ENCODE data around the gene SYCE1L.

Gene SYCE1L

GRCh38 chr16:77221482-77221881 lies 22.3 kb downstream of the SYCE1L start:
- Histone ChIP-seq H2AFZ (ENCODE audit: low read length) (no peak overlapping the region), H3K9me3 (ENCODE audit: insufficient read depth, low read depth, low read length) (no peaks in the 10 kb centered on the region), H3K36me3 (ENCODE audit: insufficient read depth, low read length) (no peaks in the 10 kb centered on the region), H3F3A (ENCODE audit: low read depth) (no peaks in the 10 kb centered on the region), H3K9ac (ENCODE audit: low read depth, low read length, poor library complexity, severe bottlenecking) (no peak overlapping the region), H3K4me3 (ENCODE audit: low read length, poor library complexity, severe bottlenecking) (no peak overlapping the region), H3K4me2 (ENCODE audit: low read depth, low read length, poor library complexity, severe bottlenecking) (no peak overlapping the region), H3K27me3 (ENCODE audit: insufficient read depth, low read length, poor library complexity, severe bottlenecking) (no peaks in the 10 kb centered on the region), H3K79me2 (ENCODE audit: insufficient read depth, low read length) (no peaks in the 10 kb centered on the region), H3K4me1 (ENCODE audit: insufficient read depth, low read length, poor library complexity, severe bottlenecking) (peaks cover 4% of the 10 kb centered on the region), H4K20me1 (ENCODE audit: insufficient read depth, low read length, poor library complexity, severe bottlenecking) (no peaks in the 10 kb centered on the region), H3K9me2 (replicated peaks; ENCODE audit: low read depth, low read length) (no peaks in the 10 kb centered on the region)
- TF ChIP-seq EZH2phosphoT487 (IDR thresholded peaks at IDR 0.05; ENCODE audit: borderline replicate concordance) = no peak
- TF ChIP-seq, protein P1, sequence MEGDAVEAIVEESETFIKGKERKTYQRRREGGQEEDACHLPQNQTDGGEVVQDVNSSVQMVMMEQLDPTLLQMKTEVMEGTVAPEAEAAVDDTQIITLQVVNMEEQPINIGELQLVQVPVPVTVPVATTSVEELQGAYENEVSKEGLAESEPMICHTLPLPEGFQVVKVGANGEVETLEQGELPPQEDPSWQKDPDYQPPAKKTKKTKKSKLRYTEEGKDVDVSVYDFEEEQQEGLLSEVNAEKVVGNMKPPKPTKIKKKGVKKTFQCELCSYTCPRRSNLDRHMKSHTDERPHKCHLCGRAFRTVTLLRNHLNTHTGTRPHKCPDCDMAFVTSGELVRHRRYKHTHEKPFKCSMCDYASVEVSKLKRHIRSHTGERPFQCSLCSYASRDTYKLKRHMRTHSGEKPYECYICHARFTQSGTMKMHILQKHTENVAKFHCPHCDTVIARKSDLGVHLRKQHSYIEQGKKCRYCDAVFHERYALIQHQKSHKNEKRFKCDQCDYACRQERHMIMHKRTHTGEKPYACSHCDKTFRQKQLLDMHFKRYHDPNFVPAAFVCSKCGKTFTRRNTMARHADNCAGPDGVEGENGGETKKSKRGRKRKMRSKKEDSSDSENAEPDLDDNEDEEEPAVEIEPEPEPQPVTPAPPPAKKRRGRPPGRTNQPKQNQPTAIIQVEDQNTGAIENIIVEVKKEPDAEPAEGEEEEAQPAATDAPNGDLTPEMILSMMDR (conservative IDR thresholded peaks at IDR 0.05; ENCODE audit: low read length) = no peak

DNA sequence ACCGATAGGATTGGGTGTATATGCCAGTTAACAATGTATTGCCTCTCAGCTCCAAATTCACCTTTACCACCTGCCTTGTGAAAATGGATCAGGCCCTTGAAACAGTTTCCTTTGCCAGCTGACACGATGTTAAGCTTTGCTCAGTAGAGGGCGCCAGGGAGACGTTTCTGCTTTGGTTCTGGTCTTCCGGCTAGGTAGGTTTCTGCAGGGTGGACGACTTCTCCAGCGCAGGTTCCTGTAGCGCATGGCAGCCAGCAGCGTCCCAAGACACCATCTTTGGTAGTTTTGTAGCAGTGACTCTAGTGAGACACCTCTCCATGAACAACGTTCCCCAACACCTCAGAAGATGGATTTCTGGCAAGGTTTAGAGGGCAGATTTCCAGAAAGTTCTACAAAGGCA lies 24.0 kb downstream of the SYCE1L start:
- Histone ChIP-seq H2AFZ (ENCODE audit: low read length) (no peak overlapping the region), H3K9me2 (replicated peaks; ENCODE audit: low read depth, low read length) (no peaks in the 10 kb centered on the region), H3F3A (ENCODE audit: low read depth) (no peaks in the 10 kb centered on the region), H3K79me2 (ENCODE audit: insufficient read depth, low read length) (no peaks in the 10 kb centered on the region), H3K36me3 (ENCODE audit: insufficient read depth, low read length) (no peaks in the 10 kb centered on the region), H3K4me1 (ENCODE audit: insufficient read depth, low read length, poor library complexity, severe bottlenecking) (peaks cover 4% of the 10 kb centered on the region), H3K27me3 (ENCODE audit: insufficient read depth, low read length, poor library complexity, severe bottlenecking) (no peaks in the 10 kb centered on the region), H3K4me2 (ENCODE audit: low read depth, low read length, poor library complexity, severe bottlenecking) (no peak overlapping the region), H3K4me3 (ENCODE audit: low read length, poor library complexity, severe bottlenecking) (no peak overlapping the region), H3K9ac (ENCODE audit: low read depth, low read length, poor library complexity, severe bottlenecking) (no peak overlapping the region), H4K20me1 (ENCODE audit: insufficient read depth, low read length, poor library complexity, severe bottlenecking) (no peaks in the 10 kb centered on the region), H3K9me3 (ENCODE audit: insufficient read depth, low read depth, low read length) (no peaks in the 10 kb centered on the region)
- TF ChIP-seq, protein P1 (conservative IDR thresholded peaks at IDR 0.05; ENCODE audit: low read length) = peak; percentile 80
- no peak for TF ChIP-seq EZH2phosphoT487 (IDR thresholded peaks at IDR 0.05; ENCODE audit: borderline replicate concordance)

DNA sequence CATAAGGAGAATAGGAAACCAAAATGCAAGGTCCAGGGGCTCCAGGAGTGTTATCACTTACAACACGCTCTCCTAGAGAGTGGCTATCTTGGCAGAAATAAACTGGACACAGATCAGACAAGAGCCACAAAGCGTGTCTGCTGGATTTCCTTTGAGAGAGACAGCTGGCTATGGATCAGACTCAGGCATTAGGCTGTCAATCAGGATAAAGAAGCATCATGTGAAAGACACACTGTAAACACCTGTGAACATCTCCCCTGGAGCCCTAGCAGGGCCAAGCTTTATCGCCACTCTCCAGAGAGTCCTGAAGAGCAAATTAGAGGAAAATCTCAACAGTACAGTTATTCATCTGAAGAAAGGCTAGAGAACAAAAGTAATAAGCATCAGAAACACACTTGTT lies 26.0 kb downstream of the SYCE1L start:
- Histone ChIP-seq H3K9ac (ENCODE audit: low read depth, low read length, poor library complexity, severe bottlenecking) (no peak overlapping the region), H3K79me2 (ENCODE audit: insufficient read depth, low read length) (no peaks in the 10 kb centered on the region), H3K9me3 (ENCODE audit: insufficient read depth, low read depth, low read length) (no peaks in the 10 kb centered on the region), H2AFZ (ENCODE audit: low read length) (no peak overlapping the region), H3K4me3 (ENCODE audit: low read length, poor library complexity, severe bottlenecking) (no peak overlapping the region), H4K20me1 (ENCODE audit: insufficient read depth, low read length, poor library complexity, severe bottlenecking) (no peaks in the 10 kb centered on the region), H3K36me3 (ENCODE audit: insufficient read depth, low read length) (no peaks in the 10 kb centered on the region), H3K4me1 (ENCODE audit: insufficient read depth, low read length, poor library complexity, severe bottlenecking) (peaks cover 2% of the 10 kb centered on the region), H3K4me2 (ENCODE audit: low read depth, low read length, poor library complexity, severe bottlenecking) (no peak overlapping the region), H3K27me3 (ENCODE audit: insufficient read depth, low read length, poor library complexity, severe bottlenecking) (no peaks in the 10 kb centered on the region), H3K9me2 (replicated peaks; ENCODE audit: low read depth, low read length) (no peaks in the 10 kb centered on the region), H3F3A (ENCODE audit: low read depth) (no peaks in the 10 kb centered on the region)
- TF ChIP-seq EZH2phosphoT487 (IDR thresholded peaks at IDR 0.05; ENCODE audit: borderline replicate concordance) = no peak
- TF ChIP-seq, protein P1 (conservative IDR thresholded peaks at IDR 0.05; ENCODE audit: low read length) = no peak

Measured in Loucy (cell line).